T47D (cell line): ENCODE results near the gene MERTK.

Source experiments
- DNase-seq, 2 experiments: peaks; one replicate each; pipeline versions ENCODE4 v3.0.0 to v3.0.0-alpha.2; 2011 to 2012; ENCODE audit warnings: low read depth in 1 of 2, low spot score in 1 of 2
- JUND ChIP-seq: IDR thresholded peaks from 2 replicates; pipeline ENCODE4 v1.6.1; 2012; ENCODE audit warnings: low read depth
- in situ Hi-C: cut with HindIII; loops from 2 replicates; pipeline ENCODE4 v1.10.0; 2016; ENCODE audit warnings: low sequenced_read_pairs, low pct_unique_long_range_greater_than_20kb

MERTK gene

GRCh38 chr2:111940333-111941196, 42.2 kb downstream of the MERTK start:
- no peak for DNase-seq
- in situ Hi-C loops, result no loop called here
- no peak for TF ChIP-seq JUND

GRCh38 chr2:111941531-111941930, 43.1 kb downstream of the MERTK start:
- DNase-seq, result no peak
- in situ Hi-C loops, result no loop called here
- TF ChIP-seq JUND, result no peak

GRCh38 chr2:111944531-111945210, 46.3 kb downstream of the MERTK start:
- no peak for TF ChIP-seq JUND
- DNase-seq, result peak in 1 of 2 experiments; percentile 58
- in situ Hi-C loops, result no loop called here

- no peak for TF ChIP-seq JUND
- no peak for DNase-seq
- in situ Hi-C loops, result no loop called here
Observed at GRCh38 chr2:111945444-111946293, 47.3 kb downstream of the MERTK start.

GRCh38 chr2:111946294-111947114, 48.1 kb downstream of the MERTK start:
- peak; percentile 13 to 92 for DNase-seq
- in situ Hi-C loops, result no loop called here
- no peak for TF ChIP-seq JUND

GRCh38 chr2:111947219-111947618, 48.8 kb downstream of the MERTK start:
- TF ChIP-seq JUND, result no peak
- in situ Hi-C loops, result no loop called here
- no peak for DNase-seq

GRCh38 chr2:111948832-111949231, 50.4 kb downstream of the MERTK start:
- no peak for TF ChIP-seq JUND
- in situ Hi-C loops, result no loop called here
- DNase-seq, result no peak

- no peak for TF ChIP-seq JUND
- in situ Hi-C loops, result no loop called here
- DNase-seq, result no peak
Observed at GRCh38 chr2:111950236-111950635, 51.8 kb downstream of the MERTK start.

GRCh38 chr2:111951486-111951885, 53.1 kb downstream of the MERTK start:
- TF ChIP-seq JUND, result no peak
- in situ Hi-C loops, result no loop called here
- DNase-seq, result no peak

GRCh38 chr2:111952871-111953452, 54.6 kb downstream of the MERTK start:
- in situ Hi-C loops, result no loop called here
- DNase-seq, result no peak
- TF ChIP-seq JUND, result no peak

- DNase-seq, result no peak
- in situ Hi-C loops, result no loop called here
- no peak for TF ChIP-seq JUND
Observed at GRCh38 chr2:111954602-111955332, 56.4 kb downstream of the MERTK start.
